Thyroid gland (tissue), 4 donors: ENCODE measurements around the gene PSPN. TPM values are rescaled to one million over a fixed set of nuclear protein-coding genes. Genes with fewer than 3 reads are reported as not detected.
A peak's percentile ranks its signal among the peaks of the same experiment; 100 is the strongest.

ENCODE experiments used
- DNase-seq, 2 donors: peaks; one replicate each; pipeline ENCODE4 v3.0.0-alpha.2; 2019
- H3K27ac ChIP-seq, 3 donors: fragments of 200-600 bp; sonication (generic); 1 replicate in 2 of 3; 2 replicates in 1 of 3; pipeline ENCODE4 v1.5.1; 2016 to 2019; ENCODE audit warnings: mild to moderate bottlenecking in 1 of 3, moderate library complexity in 1 of 3
- H3K27me3 ChIP-seq: fragments of 200-600 bp; sonication (generic); one replicate; pipeline ENCODE4 v1.5.1; 2019
- H3K36me3 ChIP-seq, 2 donors: fragments of 200-600 bp; sonication (generic); one replicate each; pipeline ENCODE4 v1.5.1; 2016 to 2019
- H3K4me1 ChIP-seq, 2 donors: fragments of 200-600 bp; sonication (generic); one replicate each; pipeline ENCODE4 v1.5.1; 2017 to 2019
- H3K4me3 ChIP-seq, 3 donors: fragments of 200-600 bp; sonication (generic); replicated peaks in 1 of 3; 1 replicate in 2 of 3; 2 replicates in 1 of 3; pipeline ENCODE4 v1.5.1; 2016; ENCODE audit warnings: mild to moderate bottlenecking in 1 of 3
- H3K9me3 ChIP-seq: fragments of 200-600 bp; sonication (generic); one replicate; pipeline ENCODE4 v1.5.1; 2017
- CTCF ChIP-seq, 6 experiments: fragments of 200-600 bp in 3 of 6; fragments of 450-650 bp in 3 of 6; sonication (generic) in 3 of 6; IDR thresholded peaks; one replicate each; pipeline ENCODE4 v1.5.1; 2016 to 2019; ENCODE audit warnings: antibody characterized with exemption in 6 of 6, mild to moderate bottlenecking in 2 of 6, inconsistent platforms in 1 of 6, moderate library complexity in 1 of 6
- POLR2A ChIP-seq, 2 donors: fragments of 450-650 bp; IDR thresholded peaks; one replicate each; pipeline ENCODE4 v1.6.1; 2017; ENCODE audit warnings: antibody characterized with exemption in 2 of 2, mild to moderate bottlenecking in 2 of 2, moderate library complexity in 1 of 2
- WGBS, 2 donors: methylation state at CpG; one replicate each; pipeline ENCODE4 v1.1.5; 2017; 5-methylcytosine and 5-hydroxymethylcytosine counted together
- intact Hi-C: fragments of 100-400 bp; cut with DNase I; formaldehyde crosslinking; loops from one replicate; pipeline ENCODE4 v1.15.1; 2023
- total RNA-seq, 4 donors: library from RNA; depleted of rRNA; stranded (reverse); fragments of >200 nt; gene quantifications; one replicate each; pipeline ENCODE4 v1.2.3, GENCODE V29; 2016

The PSPN gene
- total RNA-seq, 4 donors from 2014 or later, result 1.1 to 6.7 (median 2.6) TPM

- 94 to 97% methylated on average over 33 to 40 of the region's 40 CpGs for WGBS, 2 donors
- H3K4me3 ChIP-seq, result no peak overlapping the region
- H3K36me3 ChIP-seq, result peaks cover 54 to 60% of the 10 kb centered on the region in 2 donors
- no peak for TF ChIP-seq POLR2A (IDR thresholded peaks at IDR 0.05)
- TF ChIP-seq CTCF (IDR thresholded peaks at IDR 0.05), result no peak
- DNase-seq, result no peak
- no peaks in the 10 kb centered on the region for H3K27me3 ChIP-seq
- no peaks in the 10 kb centered on the region for H3K9me3 ChIP-seq
- H3K27ac ChIP-seq, result no peak overlapping the region
- H3K4me1 ChIP-seq, result peaks cover 12 to 14% of the 10 kb centered on the region in 2 donors
- intact Hi-C loops, result no loop called here
Measured at GRCh38 chr19:6381030-6381750, 5.5 kb upstream of the PSPN start.

GRCh38 chr19:6379744-6380143, 4.0 kb upstream of the PSPN start:
- intact Hi-C loops, result loop anchor here (10.0 kb wide), 1 partner anchor 45 kb away; the partner anchor contains the start of gene KHSRP
- TF ChIP-seq POLR2A (IDR thresholded peaks at IDR 0.05) (no peak), CTCF (IDR thresholded peaks at IDR 0.05) (no peak)
- 98 to 100% methylated on average over 3 of the region's 3 CpGs for WGBS, 2 donors
- H3K9me3 ChIP-seq, result no peaks in the 10 kb centered on the region
- H3K27me3 ChIP-seq, result no peaks in the 10 kb centered on the region
- peaks cover 50 to 56% of the 10 kb centered on the region in 2 donors for H3K36me3 ChIP-seq
- no peak for DNase-seq
- H3K4me1 ChIP-seq, result peaks cover 12 to 14% of the 10 kb centered on the region in 2 donors
- H3K27ac ChIP-seq, result no peak overlapping the region
- no peak overlapping the region for H3K4me3 ChIP-seq

- Histone ChIP-seq H3K4me1 (peaks cover 18 to 22% of the 10 kb centered on the region in 2 donors), H3K4me3 (no peak overlapping the region), H3K36me3 (peaks cover 43 to 46% of the 10 kb centered on the region in 2 donors), H3K27me3 (no peaks in the 10 kb centered on the region), H3K27ac (peak overlapping the region; percentile 41 to 66 (median 52)), H3K9me3 (no peaks in the 10 kb centered on the region)
- intact Hi-C loops, result loop anchor here (10.0 kb wide), 1 partner anchor 46 kb away; the partner anchor contains the start of gene KHSRP
- TF ChIP-seq POLR2A (IDR thresholded peaks at IDR 0.05), result no peak
- no peak for TF ChIP-seq CTCF (IDR thresholded peaks at IDR 0.05)
- DNase-seq, result no peak
- 63 to 68% methylated on average over 9 of the region's 9 CpGs for WGBS, 2 donors
Measured at GRCh38 chr19:6378486-6378885, 2.8 kb upstream of the PSPN start.

- H3K27ac ChIP-seq, result peak overlapping the region; percentile 56 to 80 (median 66)
- DNase-seq, result peak; percentile 84 to 91
- peaks cover 38 to 42% of the 10 kb centered on the region in 2 donors for H3K36me3 ChIP-seq
- no peak overlapping the region for H3K4me3 ChIP-seq
- H3K27me3 ChIP-seq, result no peaks in the 10 kb centered on the region
- peak in 1 of 2 donors; percentile 29 for TF ChIP-seq POLR2A (IDR thresholded peaks at IDR 0.05)
- no peak for TF ChIP-seq CTCF (IDR thresholded peaks at IDR 0.05)
- H3K4me1 ChIP-seq, result peaks cover 20 to 24% of the 10 kb centered on the region in 2 donors
- 29 to 33% methylated on average over 2 to 6 of the region's 6 CpGs for WGBS, 2 donors
- no peaks in the 10 kb centered on the region for H3K9me3 ChIP-seq
- intact Hi-C loops, result loop anchor here (10.0 kb wide), 1 partner anchor 47 kb away; the partner anchor contains the start of gene KHSRP
Measured at GRCh38 chr19:6378041-6378440, 2.3 kb upstream of the PSPN start.
